Measurements from ENCODE around the gene PLCH1. TPM values are rescaled to one million over a fixed set of nuclear protein-coding genes. Genes with fewer than 3 reads are reported as not detected.

The PLCH1 gene
- total RNA-seq, 1 donor from 2014 or later: not detected

GRCh38 chr3:155497930-155498647 is 246.8 kb downstream of the PLCH1 start:
- DNase-seq (ENCODE audit: extremely low spot score, unreplicated experiment): no peak
- H3K4me1 Mint-ChIP-seq (ENCODE audit: unreplicated experiment): no peaks in the 10 kb centered on the region
- no peak overlapping the region for H3K4me3 Mint-ChIP-seq (ENCODE audit: unreplicated experiment)
- H3K9me3 Mint-ChIP-seq (ENCODE audit: unreplicated experiment): no peaks in the 10 kb centered on the region
- no peak overlapping the region for H3K27ac Mint-ChIP-seq (ENCODE audit: unreplicated experiment)
- peaks cover 2% of the 10 kb centered on the region for H3K27me3 Mint-ChIP-seq (ENCODE audit: unreplicated experiment)
- no peak for TF ChIP-seq CTCF (IDR thresholded peaks at IDR 0.05)
- no peaks in the 10 kb centered on the region for H3K36me3 Mint-ChIP-seq (ENCODE audit: unreplicated experiment)

- H3K9me3 Mint-ChIP-seq (ENCODE audit: unreplicated experiment): no peaks in the 10 kb centered on the region
- H3K27me3 Mint-ChIP-seq (ENCODE audit: unreplicated experiment): peaks cover 2% of the 10 kb centered on the region
- no peaks in the 10 kb centered on the region for H3K4me1 Mint-ChIP-seq (ENCODE audit: unreplicated experiment)
- no peaks in the 10 kb centered on the region for H3K36me3 Mint-ChIP-seq (ENCODE audit: unreplicated experiment)
- no peak overlapping the region for H3K27ac Mint-ChIP-seq (ENCODE audit: unreplicated experiment)
- no peak overlapping the region for H3K4me3 Mint-ChIP-seq (ENCODE audit: unreplicated experiment)
- no peak for TF ChIP-seq CTCF (IDR thresholded peaks at IDR 0.05)
- DNase-seq (ENCODE audit: extremely low spot score, unreplicated experiment): no peak
These were observed 248.7 kb downstream of the PLCH1 start for GRCh38 chr3:155496206-155496605.

GRCh38 chr3:155495387-155495786 is 249.5 kb downstream of the PLCH1 start:
- DNase-seq (ENCODE audit: extremely low spot score, unreplicated experiment): no peak

GRCh38 chr3:155494332-155494731 is 250.5 kb downstream of the PLCH1 start:
- H3K4me1 Mint-ChIP-seq (ENCODE audit: unreplicated experiment): no peaks in the 10 kb centered on the region
- H3K9me3 Mint-ChIP-seq (ENCODE audit: unreplicated experiment): no peaks in the 10 kb centered on the region
- no peak overlapping the region for H3K4me3 Mint-ChIP-seq (ENCODE audit: unreplicated experiment)
- no peak for DNase-seq (ENCODE audit: extremely low spot score, unreplicated experiment)
- no peaks in the 10 kb centered on the region for H3K36me3 Mint-ChIP-seq (ENCODE audit: unreplicated experiment)
- no peak overlapping the region for H3K27ac Mint-ChIP-seq (ENCODE audit: unreplicated experiment)
- H3K27me3 Mint-ChIP-seq (ENCODE audit: unreplicated experiment): peaks cover 2% of the 10 kb centered on the region
- TF ChIP-seq CTCF (IDR thresholded peaks at IDR 0.05): no peak

More at GRCh38 chr3:155495387-155495786, 249.5 kb downstream of the PLCH1 start:
- peaks cover 2% of the 10 kb centered on the region for H3K27me3 Mint-ChIP-seq (ENCODE audit: unreplicated experiment)
- no peak overlapping the region for H3K27ac Mint-ChIP-seq (ENCODE audit: unreplicated experiment)
- H3K9me3 Mint-ChIP-seq (ENCODE audit: unreplicated experiment): no peaks in the 10 kb centered on the region
- no peaks in the 10 kb centered on the region for H3K4me1 Mint-ChIP-seq (ENCODE audit: unreplicated experiment)
- TF ChIP-seq CTCF (IDR thresholded peaks at IDR 0.05): no peak
- H3K4me3 Mint-ChIP-seq (ENCODE audit: unreplicated experiment): no peak overlapping the region
- H3K36me3 Mint-ChIP-seq (ENCODE audit: unreplicated experiment): no peaks in the 10 kb centered on the region

GRCh38 chr3:155492841-155493240 is 252.0 kb downstream of the PLCH1 start:
- no peaks in the 10 kb centered on the region for H3K27me3 Mint-ChIP-seq (ENCODE audit: unreplicated experiment)
- TF ChIP-seq CTCF (IDR thresholded peaks at IDR 0.05): no peak
- H3K27ac Mint-ChIP-seq (ENCODE audit: unreplicated experiment): no peak overlapping the region
- H3K36me3 Mint-ChIP-seq (ENCODE audit: unreplicated experiment): no peaks in the 10 kb centered on the region
- no peak overlapping the region for H3K4me3 Mint-ChIP-seq (ENCODE audit: unreplicated experiment)
- no peaks in the 10 kb centered on the region for H3K4me1 Mint-ChIP-seq (ENCODE audit: unreplicated experiment)
- DNase-seq (ENCODE audit: extremely low spot score, unreplicated experiment): no peak
- H3K9me3 Mint-ChIP-seq (ENCODE audit: unreplicated experiment): no peaks in the 10 kb centered on the region

Measured in osteocyte (in vitro differentiated cells).